ENCODE measurements around the gene TPSAB1.

DNA sequence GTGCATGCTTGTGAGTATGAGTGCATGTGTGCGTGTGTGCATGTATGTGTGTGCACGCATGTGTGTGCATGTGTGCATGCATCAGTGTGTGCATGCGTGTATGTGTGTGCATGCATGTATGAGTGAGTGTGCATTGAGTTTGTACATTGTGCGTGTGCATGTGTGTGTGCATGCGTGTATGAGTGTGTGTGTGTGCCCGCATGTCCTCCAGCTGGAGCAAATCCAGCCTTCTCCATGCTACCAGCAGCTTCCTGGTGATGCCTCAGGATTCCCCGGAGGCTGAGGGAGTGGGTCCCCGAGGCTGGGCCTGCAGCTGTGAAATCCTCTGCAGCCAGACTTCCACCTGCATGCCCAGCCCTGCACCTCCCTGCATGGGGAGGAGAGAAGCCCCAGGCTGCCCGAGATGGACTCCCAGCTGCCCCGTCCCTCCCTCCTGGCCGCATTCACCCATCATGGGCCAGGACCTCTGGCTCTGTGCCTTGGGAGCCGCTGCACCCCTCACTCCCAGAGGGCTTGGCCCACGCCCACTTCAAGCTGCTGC lies 24.7 kb downstream of the TPSAB1 start:
- TF ChIP-seq, protein P1, sequence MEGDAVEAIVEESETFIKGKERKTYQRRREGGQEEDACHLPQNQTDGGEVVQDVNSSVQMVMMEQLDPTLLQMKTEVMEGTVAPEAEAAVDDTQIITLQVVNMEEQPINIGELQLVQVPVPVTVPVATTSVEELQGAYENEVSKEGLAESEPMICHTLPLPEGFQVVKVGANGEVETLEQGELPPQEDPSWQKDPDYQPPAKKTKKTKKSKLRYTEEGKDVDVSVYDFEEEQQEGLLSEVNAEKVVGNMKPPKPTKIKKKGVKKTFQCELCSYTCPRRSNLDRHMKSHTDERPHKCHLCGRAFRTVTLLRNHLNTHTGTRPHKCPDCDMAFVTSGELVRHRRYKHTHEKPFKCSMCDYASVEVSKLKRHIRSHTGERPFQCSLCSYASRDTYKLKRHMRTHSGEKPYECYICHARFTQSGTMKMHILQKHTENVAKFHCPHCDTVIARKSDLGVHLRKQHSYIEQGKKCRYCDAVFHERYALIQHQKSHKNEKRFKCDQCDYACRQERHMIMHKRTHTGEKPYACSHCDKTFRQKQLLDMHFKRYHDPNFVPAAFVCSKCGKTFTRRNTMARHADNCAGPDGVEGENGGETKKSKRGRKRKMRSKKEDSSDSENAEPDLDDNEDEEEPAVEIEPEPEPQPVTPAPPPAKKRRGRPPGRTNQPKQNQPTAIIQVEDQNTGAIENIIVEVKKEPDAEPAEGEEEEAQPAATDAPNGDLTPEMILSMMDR (IDR thresholded peaks at IDR 0.05) = no peak
- TF ChIP-seq EP300 (IDR thresholded peaks at IDR 0.05) = no peak

All from ovary (tissue), 3 donors.